Suprapubic skin (tissue), 4 donors: ENCODE measurements around the gene DENND6B. TPM values are rescaled to one million over a fixed set of nuclear protein-coding genes. Genes with fewer than 3 reads are reported as not detected.

Experiments used
- DNase-seq, 2 donors: peaks; one replicate each; pipeline ENCODE4 v3.0.0-alpha.2; 2019; ENCODE audit warnings: low spot score in 2 of 2
- H3K27ac ChIP-seq: fragments of 200-600 bp; sonication (generic); one replicate; pipeline ENCODE4 v1.5.1; 2019
- H3K27me3 ChIP-seq: fragments of 200-600 bp; sonication (generic); one replicate; pipeline ENCODE4 v1.5.1; 2019
- H3K36me3 ChIP-seq: fragments of 200-600 bp; sonication (generic); one replicate; pipeline ENCODE4 v1.5.1; 2019
- H3K4me1 ChIP-seq: fragments of 200-600 bp; sonication (generic); one replicate; pipeline ENCODE4 v1.5.1; 2019
- H3K4me3 ChIP-seq: fragments of 200-600 bp; sonication (generic); one replicate; pipeline ENCODE4 v1.5.1; 2019; ENCODE audit warnings: mild to moderate bottlenecking
- H3K9me3 ChIP-seq: fragments of 200-600 bp; sonication (generic); one replicate; pipeline ENCODE4 v1.5.1; 2019
- EP300 ChIP-seq: sonication (generic); formaldehyde crosslinking; IDR thresholded peaks from one replicate; pipeline ENCODE4 v1.6.1; 2017; ENCODE audit warnings: antibody characterized with exemption
- POLR2A ChIP-seq, 2 donors: fragments of 450-650 bp; IDR thresholded peaks; one replicate each; pipeline ENCODE4 v1.6.1; 2017; ENCODE audit warnings: antibody characterized with exemption in 2 of 2, mild to moderate bottlenecking in 2 of 2, moderate library complexity in 2 of 2
- POLR2AphosphoS5 ChIP-seq, 3 donors: sonication (generic); formaldehyde crosslinking; IDR thresholded peaks; one replicate each; pipeline ENCODE4 v1.6.1; 2017; ENCODE audit warnings: antibody characterized with exemption in 3 of 3
- WGBS: methylation state at CpG from one replicate; pipeline ENCODE4 v1.1.5; 2018; 5-methylcytosine and 5-hydroxymethylcytosine counted together
- total RNA-seq, 4 donors: library from RNA; depleted of rRNA; stranded (reverse); fragments of >200 nt; gene quantifications; one replicate each; pipeline ENCODE4 v1.1.0, GENCODE V29; 2016
- TF ChIP-seq, protein P1 (sequence below), 2 donors: fragments of 200-600 bp in 1 of 2; fragments of 450-650 bp in 1 of 2; sonication (generic) in 1 of 2; IDR thresholded peaks; one replicate each; pipeline ENCODE4 v1.5.1; 2016 to 2019; ENCODE audit warnings: antibody characterized with exemption in 2 of 2, mild to moderate bottlenecking in 1 of 2, moderate library complexity in 1 of 2

Gene DENND6B
- total RNA-seq, 4 donors from 2014 or later = 3.3 to 5.4 (median 3.4) TPM

DNA sequence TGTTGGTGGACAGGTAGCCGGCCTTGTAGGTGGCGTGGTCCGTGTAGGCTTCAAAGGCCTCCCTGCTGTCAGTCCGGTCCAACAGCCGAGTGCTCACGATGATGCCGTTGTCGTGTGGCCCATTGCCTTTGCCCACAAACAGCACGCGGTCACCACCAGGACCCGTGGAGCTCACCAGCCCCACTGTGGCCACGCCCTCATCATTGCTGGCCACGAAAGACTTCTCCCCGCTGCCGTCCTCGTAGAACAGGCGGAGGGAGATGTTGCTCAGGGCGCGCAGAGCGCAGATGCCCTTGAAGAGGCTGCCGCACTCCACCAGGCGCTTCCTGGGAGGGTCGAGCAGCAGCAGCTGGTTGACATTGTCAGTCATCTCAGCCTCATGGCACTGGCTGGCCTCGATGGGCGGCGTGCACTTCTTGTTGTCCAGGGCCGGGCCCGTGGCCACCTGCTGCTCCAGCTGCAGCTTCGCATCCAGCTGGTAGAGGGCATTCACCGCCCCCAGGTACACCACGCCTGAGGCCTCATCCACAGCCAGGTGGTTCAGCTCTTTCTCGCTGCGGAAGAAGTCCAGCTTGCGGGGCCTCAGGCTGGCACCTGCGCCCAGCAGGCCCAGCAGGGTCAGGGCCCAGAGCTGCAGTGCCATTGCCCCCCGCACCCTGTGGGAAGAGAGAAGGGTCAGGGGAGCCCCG lies 36.7 kb downstream of the DENND6B start:
- TF ChIP-seq POLR2AphosphoS5 (IDR thresholded peaks at IDR 0.05) (no peak), EP300 (no peak)
- Histone ChIP-seq H3K9me3 (no peaks in the 10 kb centered on the region), H3K36me3 (peaks cover 59% of the 10 kb centered on the region), H3K4me3 (no peak overlapping the region), H3K4me1 (peaks cover 26% of the 10 kb centered on the region), H3K27me3 (no peaks in the 10 kb centered on the region), H3K27ac (no peak overlapping the region)
- DNase-seq = no peak
- 93% methylated on average over 16 of the region's 37 CpGs for whole genome bisulfite sequencing

DNA sequence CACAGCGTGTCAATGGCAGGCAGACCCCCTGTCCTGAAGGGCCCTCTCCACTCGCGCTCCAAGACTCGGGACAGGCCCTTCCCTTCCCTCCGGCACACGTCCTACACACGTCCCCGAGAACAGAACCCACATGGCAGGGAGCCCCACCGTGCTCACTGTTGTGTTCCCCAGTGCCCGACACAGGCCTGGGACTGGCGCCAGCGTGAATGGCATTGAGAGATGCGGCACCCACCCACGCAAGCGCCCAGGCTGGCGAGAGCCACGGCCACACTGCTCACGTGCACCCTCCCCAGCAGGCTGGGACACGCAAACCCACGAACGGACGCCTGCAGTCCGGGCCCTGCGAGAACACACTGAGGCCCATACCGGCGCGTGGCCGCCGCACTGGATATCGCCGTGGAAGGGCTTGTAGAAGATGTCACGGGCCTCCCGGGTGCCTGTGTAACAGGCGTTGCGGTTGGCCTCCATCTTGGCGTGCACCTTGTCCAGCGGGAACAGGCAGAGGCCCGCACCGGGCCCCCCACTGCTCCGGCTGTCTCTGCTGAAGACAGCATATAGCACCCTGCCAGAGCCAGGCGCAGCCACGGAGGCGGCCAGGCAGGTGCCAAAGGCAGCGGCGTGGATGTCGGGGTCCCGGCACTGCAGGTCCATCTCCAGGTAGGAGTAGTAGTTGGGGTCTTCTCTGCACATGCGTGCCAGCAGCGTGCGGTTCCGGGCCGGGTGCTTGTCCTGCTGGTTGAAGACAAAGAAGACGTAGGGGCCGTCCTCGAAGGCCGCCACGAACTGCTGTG lies 37.5 kb downstream of the DENND6B start:
- H3K36me3 ChIP-seq = peaks cover 63% of the 10 kb centered on the region

DNA sequence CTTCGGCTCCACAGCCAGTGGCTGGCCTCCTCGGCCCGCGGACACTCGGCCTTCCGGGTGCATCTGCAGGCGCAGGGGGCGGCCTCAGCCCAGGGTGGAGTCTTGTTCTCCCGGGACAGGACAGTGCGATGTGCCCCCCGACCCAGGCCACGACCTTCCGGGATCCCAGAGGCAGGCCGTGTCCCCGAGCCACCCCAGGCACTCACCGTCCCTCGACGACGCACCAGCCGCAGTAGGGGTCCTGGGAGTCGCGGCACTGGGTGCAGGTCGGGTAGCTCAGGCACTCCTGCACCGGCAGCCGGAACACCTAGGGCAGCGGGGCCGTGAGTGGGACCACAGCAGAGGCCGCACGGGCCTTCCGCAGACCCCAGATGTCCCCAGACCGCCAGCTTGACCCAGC lies 39.1 kb downstream of the DENND6B start:
- Histone ChIP-seq H3K4me1 (peaks cover 9% of the 10 kb centered on the region), H3K27me3 (no peaks in the 10 kb centered on the region), H3K4me3 (no peak overlapping the region), H3K9me3 (no peaks in the 10 kb centered on the region), H3K27ac (no peak overlapping the region), H3K36me3 (peaks cover 80% of the 10 kb centered on the region)
- DNase-seq = no peak
- no peak for TF ChIP-seq POLR2A (IDR thresholded peaks at IDR 0.05)
- TF ChIP-seq, protein P1, sequence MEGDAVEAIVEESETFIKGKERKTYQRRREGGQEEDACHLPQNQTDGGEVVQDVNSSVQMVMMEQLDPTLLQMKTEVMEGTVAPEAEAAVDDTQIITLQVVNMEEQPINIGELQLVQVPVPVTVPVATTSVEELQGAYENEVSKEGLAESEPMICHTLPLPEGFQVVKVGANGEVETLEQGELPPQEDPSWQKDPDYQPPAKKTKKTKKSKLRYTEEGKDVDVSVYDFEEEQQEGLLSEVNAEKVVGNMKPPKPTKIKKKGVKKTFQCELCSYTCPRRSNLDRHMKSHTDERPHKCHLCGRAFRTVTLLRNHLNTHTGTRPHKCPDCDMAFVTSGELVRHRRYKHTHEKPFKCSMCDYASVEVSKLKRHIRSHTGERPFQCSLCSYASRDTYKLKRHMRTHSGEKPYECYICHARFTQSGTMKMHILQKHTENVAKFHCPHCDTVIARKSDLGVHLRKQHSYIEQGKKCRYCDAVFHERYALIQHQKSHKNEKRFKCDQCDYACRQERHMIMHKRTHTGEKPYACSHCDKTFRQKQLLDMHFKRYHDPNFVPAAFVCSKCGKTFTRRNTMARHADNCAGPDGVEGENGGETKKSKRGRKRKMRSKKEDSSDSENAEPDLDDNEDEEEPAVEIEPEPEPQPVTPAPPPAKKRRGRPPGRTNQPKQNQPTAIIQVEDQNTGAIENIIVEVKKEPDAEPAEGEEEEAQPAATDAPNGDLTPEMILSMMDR (IDR thresholded peaks at IDR 0.05) = no peak
- TF ChIP-seq EP300 = no peak
- no peak for TF ChIP-seq POLR2AphosphoS5 (IDR thresholded peaks at IDR 0.05)
- WGBS = no CpG with 5 or more reads among the region's 31 CpGs

More for the DNA sequence above, 37.5 kb downstream of the DENND6B start:
- Histone ChIP-seq H3K4me3 (no peak overlapping the region), H3K9me3 (no peaks in the 10 kb centered on the region), H3K27me3 (no peaks in the 10 kb centered on the region), H3K4me1 (peaks cover 20% of the 10 kb centered on the region), H3K27ac (no peak overlapping the region)
- TF ChIP-seq POLR2A (IDR thresholded peaks at IDR 0.05) = no peak
- TF ChIP-seq, protein P1 (IDR thresholded peaks at IDR 0.05) = no peak
- TF ChIP-seq EP300 = no peak
- no peak for TF ChIP-seq POLR2AphosphoS5 (IDR thresholded peaks at IDR 0.05)
- no peak for DNase-seq
- WGBS = 78% methylated on average over 14 of the region's 57 CpGs

DNA sequence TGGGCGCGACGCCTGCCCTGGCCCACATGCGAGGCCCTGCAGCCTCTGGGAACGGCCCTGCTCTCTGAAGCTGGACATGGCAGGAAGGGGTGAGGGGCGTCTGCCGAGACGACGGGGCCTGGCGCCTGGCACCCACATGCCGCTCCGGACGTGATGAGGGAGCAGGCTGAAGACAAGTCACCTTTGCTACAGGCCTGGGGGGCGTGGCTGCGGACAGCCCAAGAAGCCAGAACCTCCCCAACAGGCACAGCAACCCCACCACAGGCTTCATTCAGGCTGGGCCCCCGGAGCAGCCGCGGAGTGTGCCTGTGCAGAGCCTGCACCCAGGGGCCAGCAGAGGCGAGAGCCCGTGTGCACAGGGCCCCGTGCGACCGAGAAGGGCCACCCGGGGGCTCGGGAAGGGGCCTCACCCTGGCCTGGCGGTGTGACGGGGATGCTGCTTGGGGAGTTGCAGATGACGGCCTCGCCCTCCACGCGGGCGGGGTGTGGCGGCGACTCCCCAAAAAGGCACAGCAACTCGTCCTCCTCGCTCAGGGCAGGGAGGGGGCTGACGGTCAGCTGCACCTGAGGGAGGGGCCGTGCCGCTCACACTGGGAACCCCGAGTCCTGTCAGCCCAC lies 40.0 kb downstream of the DENND6B start:
- Histone ChIP-seq H3K4me3 (no peak overlapping the region), H3K9me3 (no peaks in the 10 kb centered on the region), H3K36me3 (peaks cover 89% of the 10 kb centered on the region), H3K27me3 (no peaks in the 10 kb centered on the region), H3K27ac (peak overlapping the region; percentile 8), H3K4me1 (peaks cover 14% of the 10 kb centered on the region)
- TF ChIP-seq POLR2A (IDR thresholded peaks at IDR 0.05) = no peak
- TF ChIP-seq EP300 = no peak
- TF ChIP-seq, protein P1 (IDR thresholded peaks at IDR 0.05) = no peak
- TF ChIP-seq POLR2AphosphoS5 (IDR thresholded peaks at IDR 0.05) = no peak
- no peak for DNase-seq
- 100% methylated on average over 3 of the region's 40 CpGs for WGBS

DNA sequence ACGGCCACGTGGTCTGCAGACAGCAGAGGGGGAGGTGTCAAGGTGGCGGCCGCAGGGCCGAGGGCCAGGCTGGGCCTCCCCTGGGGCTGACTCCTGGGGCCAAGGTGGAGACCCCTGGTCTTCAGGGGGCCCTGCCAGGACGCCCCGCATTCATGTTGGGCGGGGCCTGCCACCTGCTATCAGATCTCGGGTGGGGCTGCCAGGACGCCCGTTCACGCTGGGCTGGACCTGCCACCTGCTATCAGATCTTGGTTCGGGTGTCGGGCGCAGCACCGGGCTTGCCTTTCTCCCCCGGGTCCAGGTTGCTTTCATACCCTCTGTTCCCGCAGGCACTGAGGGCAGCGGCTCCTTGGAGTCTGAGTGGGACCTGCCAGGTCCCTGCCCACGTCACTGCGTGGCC lies 40.5 kb downstream of the DENND6B start:
- peaks cover 92% of the 10 kb centered on the region for H3K36me3 ChIP-seq
- no peaks in the 10 kb centered on the region for H3K27me3 ChIP-seq
- TF ChIP-seq, protein P1 (IDR thresholded peaks at IDR 0.05) = no peak
- no peak for TF ChIP-seq POLR2A (IDR thresholded peaks at IDR 0.05)
- TF ChIP-seq POLR2AphosphoS5 (IDR thresholded peaks at IDR 0.05) = no peak
- TF ChIP-seq EP300 = no peak
- H3K4me1 ChIP-seq = peaks cover 15% of the 10 kb centered on the region
- DNase-seq = no peak
- H3K27ac ChIP-seq = peak overlapping the region; percentile 8
- 93% methylated on average over 2 of the region's 21 CpGs for WGBS
- H3K4me3 ChIP-seq = no peak overlapping the region
- H3K9me3 ChIP-seq = no peaks in the 10 kb centered on the region
